AG09319 (cell line): Measurements from ENCODE around the gene CLTC.

ENCODE experiments used
- DNase-seq: peaks from one replicate; pipeline ENCODE4 v3.0.0-alpha.2; 2010; ENCODE audit warnings: low read depth; ENCODE audit errors: extremely low read depth
- TF ChIP-seq, protein P1 (sequence below): IDR thresholded peaks from 2 replicates; pipeline ENCODE4 v1.5.1; 2011; ENCODE audit warnings: low read depth, mild to moderate bottlenecking, inconsistent platforms, low read length, moderate library complexity

The CLTC gene

DNA sequence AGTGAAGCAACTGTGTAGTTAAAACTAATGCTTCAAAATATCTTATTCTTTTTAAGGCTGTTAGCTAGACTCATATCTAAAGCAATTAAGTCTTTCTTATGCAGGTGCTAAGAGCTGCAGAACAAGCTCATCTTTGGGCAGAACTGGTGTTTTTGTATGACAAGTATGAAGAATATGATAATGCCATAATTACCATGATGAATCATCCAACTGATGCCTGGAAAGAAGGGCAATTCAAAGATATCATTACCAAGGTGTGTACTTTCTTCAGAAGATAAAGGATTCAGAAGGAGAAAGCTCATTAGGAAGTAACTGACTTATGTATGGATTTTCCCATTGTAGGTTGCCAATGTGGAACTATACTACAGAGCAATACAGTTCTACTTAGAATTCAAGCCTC, 63.6 kb downstream of the CLTC start:
- DNase-seq: no peak
- TF ChIP-seq, protein P1, sequence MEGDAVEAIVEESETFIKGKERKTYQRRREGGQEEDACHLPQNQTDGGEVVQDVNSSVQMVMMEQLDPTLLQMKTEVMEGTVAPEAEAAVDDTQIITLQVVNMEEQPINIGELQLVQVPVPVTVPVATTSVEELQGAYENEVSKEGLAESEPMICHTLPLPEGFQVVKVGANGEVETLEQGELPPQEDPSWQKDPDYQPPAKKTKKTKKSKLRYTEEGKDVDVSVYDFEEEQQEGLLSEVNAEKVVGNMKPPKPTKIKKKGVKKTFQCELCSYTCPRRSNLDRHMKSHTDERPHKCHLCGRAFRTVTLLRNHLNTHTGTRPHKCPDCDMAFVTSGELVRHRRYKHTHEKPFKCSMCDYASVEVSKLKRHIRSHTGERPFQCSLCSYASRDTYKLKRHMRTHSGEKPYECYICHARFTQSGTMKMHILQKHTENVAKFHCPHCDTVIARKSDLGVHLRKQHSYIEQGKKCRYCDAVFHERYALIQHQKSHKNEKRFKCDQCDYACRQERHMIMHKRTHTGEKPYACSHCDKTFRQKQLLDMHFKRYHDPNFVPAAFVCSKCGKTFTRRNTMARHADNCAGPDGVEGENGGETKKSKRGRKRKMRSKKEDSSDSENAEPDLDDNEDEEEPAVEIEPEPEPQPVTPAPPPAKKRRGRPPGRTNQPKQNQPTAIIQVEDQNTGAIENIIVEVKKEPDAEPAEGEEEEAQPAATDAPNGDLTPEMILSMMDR: no peak

- no peak for DNase-seq
- TF ChIP-seq, protein P1: no peak
Measured at GRCh38 chr17:59684967-59685366, 65.3 kb downstream of the CLTC start.

GRCh38 chr17:59688008-59688407, 68.3 kb downstream of the CLTC start:
- TF ChIP-seq, protein P1: no peak
- no peak for DNase-seq

GRCh38 chr17:59688496-59688895, 68.8 kb downstream of the CLTC start:
- no peak for DNase-seq
- TF ChIP-seq, protein P1: no peak

DNA sequence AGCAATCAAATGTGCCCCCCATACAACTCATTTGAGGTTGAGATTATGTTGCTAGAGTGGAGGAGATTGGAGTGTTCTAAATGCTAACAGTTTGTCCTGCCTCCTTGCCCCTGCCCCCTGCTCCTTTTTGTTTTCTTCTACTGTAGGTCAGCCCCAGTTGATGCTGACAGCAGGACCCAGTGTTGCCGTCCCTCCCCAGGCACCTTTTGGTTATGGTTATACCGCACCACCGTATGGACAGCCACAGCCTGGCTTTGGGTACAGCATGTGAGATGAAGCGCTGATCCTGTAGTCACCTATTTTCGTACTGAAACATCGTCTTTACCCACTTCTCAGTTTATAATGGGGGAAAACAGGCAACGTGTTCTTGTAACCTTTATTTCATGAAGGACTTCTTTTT, 73.9 kb downstream of the CLTC start:
- TF ChIP-seq, protein P1: no peak
- DNase-seq: no peak

DNA sequence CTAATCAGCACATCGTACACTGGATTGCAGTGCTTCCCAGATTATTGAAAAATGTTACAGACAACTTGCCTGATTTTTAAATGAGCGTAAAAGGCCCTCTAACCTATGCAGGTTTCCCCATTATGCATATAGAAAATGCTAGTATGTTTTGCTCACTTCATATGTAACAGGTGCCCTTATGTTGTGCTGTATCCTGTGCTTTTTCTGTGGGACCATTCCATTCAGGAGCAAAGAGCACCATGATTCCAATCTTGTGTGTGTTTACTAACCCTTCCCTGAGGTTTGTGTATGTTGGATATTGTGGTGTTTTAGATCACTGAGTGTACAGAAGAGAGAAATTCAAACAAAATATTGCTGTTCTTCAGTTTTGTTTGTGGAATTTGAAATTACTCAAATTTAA, 74.6 kb downstream of the CLTC start:
- TF ChIP-seq, protein P1: no peak
- DNase-seq: no peak

DNA sequence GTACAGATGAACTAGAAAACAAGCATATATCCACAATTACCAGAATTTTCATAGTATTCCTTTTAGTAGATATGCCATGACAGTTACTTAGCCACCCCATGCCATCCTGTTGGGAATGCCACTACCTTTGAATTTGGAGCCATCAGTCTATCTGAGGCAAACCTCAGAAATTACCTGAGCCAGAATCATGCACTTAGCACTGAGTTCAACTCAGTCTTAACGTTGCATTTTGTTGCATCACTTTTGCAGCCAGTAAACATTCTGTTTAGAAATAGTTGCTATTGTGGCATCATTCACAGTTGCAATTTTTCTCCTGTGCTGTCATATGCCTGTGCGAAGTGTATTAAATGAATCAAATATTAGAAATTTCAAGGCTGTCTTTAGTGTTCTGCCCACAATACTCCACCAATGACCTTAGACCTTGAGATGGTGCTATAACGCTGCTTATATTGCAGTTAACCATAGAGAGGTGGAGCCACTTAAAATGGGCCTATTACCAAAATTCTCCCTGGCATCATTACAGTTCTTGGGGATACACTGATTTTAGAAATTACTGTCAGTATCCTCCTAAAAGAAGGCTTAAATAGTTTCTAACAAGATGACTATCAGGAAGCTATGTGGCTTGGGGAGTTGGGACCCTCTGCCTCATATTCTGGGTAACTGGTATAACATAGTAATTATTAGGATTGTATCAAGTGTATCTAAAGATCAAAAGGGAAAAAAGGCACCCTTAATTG, 76.4 kb downstream of the CLTC start:
- TF ChIP-seq, protein P1: no peak
- no peak for DNase-seq
